ENCODE measurements around the gene OTUB1.
"Not testable (repeated sequence)": the region's sequence is repeated elsewhere in the genome, so short reads cannot be mapped to it uniquely, and the experiment has no call there.

OTUB1 gene

DNA sequence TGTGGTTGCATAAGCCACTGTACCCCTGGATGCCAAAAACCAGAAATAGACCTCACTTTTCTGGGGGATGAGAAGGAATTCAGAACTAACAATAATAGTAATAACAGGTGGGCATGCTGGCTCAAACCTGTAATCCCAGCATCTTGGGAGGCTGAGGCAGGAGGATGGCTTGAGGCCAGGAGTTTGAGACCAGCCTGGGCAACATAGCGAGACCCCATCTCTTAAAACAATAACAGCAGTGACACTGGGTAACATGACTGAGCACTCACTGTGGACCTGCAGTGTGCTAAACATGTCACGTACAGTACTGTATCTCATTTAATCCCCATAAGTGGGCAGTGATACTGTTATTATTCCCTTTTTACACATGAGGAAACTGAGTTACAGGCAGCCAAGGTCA is 59.5 kb downstream of the OTUB1 start:
- no peak overlapping the region for H3K4me3 ChIP-seq (ENCODE audit: low read length)
- no peak for TF ChIP-seq ZNF274 (IDR thresholded peaks at IDR 0.05; ENCODE audit: low read depth, low read length)

GRCh38 chr11:64047373-64047772 is 61.1 kb downstream of the OTUB1 start:
- not testable (repeated sequence) for H3K4me3 ChIP-seq (ENCODE audit: low read length)

Measured in GM08714 (cell line).